HepG2 (cell line): Measurements from ENCODE around the gene TMEM219. TPM values are rescaled to one million over a fixed set of nuclear protein-coding genes. Genes with fewer than 3 reads are reported as not detected.
A peak's percentile ranks its signal among the peaks of the same experiment; 100 is the strongest.

Experiments used
- NCOA5 ChIP-seq: sonication (generic); formaldehyde crosslinking; IDR thresholded peaks from 2 replicates; pipeline ENCODE4 v1.4.0; 2020; ENCODE audit warnings: missing genetic modification reagents
- RBFOX2 ChIP-seq: fragments of 200-400 bp; formaldehyde crosslinking; IDR thresholded peaks from 2 replicates; pipeline ENCODE4 v1.6.1; 2017; ENCODE audit warnings: low read depth, mild to moderate bottlenecking, low read length
- RNF2 ChIP-seq: fragments of 450-650 bp; conservative IDR thresholded peaks from 2 replicates; pipeline ENCODE4 v1.6.1; 2016; ENCODE audit warnings: low read depth
- RORA ChIP-seq: sonication (generic); formaldehyde crosslinking; IDR thresholded peaks from 2 replicates; pipeline ENCODE4 v1.5.0; 2020; ENCODE audit warnings: mild to moderate bottlenecking, missing genetic modification reagents, moderate library complexity
- RXRB ChIP-seq: IDR thresholded peaks from 2 replicates; pipeline ENCODE4 v1.6.1; 2016; ENCODE audit warnings: borderline replicate concordance, missing genetic modification reagents, missing compliant biosample characterization
- SP5 ChIP-seq: IDR thresholded peaks from 2 replicates; pipeline ENCODE4 v1.6.1; 2016; ENCODE audit warnings: low read depth, borderline replicate concordance
- ZBTB38 ChIP-seq: sonication (generic); formaldehyde crosslinking; IDR thresholded peaks from 2 replicates; pipeline ENCODE4 v1.5.1; 2020; ENCODE audit warnings: mild to moderate bottlenecking, missing genetic modification reagents
- ZNF232 ChIP-seq: sonication (generic); formaldehyde crosslinking; IDR thresholded peaks from 2 replicates; pipeline ENCODE4 v1.4.0; 2020; ENCODE audit warnings: missing genetic modification reagents, borderline replicate concordance
- polyA plus RNA-seq, 8 experiments: library from polyadenylated mRNA; depleted of rRNA in 3 of 8; stranded (reverse) in 7 of 8; unstranded in 1 of 8; fragments of >200 nt; fragmentation: Illumina TruSeq in 4 of 8; extraction: Trizol in 4 of 8; gene quantifications; 2 replicates each; pipeline versions ENCODE4 v1.2.1 to v1.2.3, GENCODE V29; 2011 to 2016; ENCODE audit warnings: low read depth in 4 of 8, missing spikeins in 1 of 8, mixed read lengths in 1 of 8; ENCODE audit not compliant: insufficient read depth in 1 of 8
- total RNA-seq, 5 experiments: library from RNA; depleted of rRNA; stranded (reverse); fragments of >200 nt; fragmentation: Illumina TruSeq; extraction: Trizol; gene quantifications; 2 replicates each; pipeline ENCODE4 v1.2.3, GENCODE V29; 2016; ENCODE audit warnings: low read depth in 1 of 5
- TF ChIP-seq, protein P1 (sequence below): sonication (generic); formaldehyde crosslinking; IDR thresholded peaks from 2 replicates; pipeline ENCODE4 v1.9.0; 2021; ENCODE audit warnings: mild to moderate bottlenecking, missing genetic modification reagents
- TF ChIP-seq, protein P2 (sequence below): sonication (generic); formaldehyde crosslinking; IDR thresholded peaks from 2 replicates; pipeline ENCODE4 v1.4.0; 2020; ENCODE audit warnings: low read depth, mild to moderate bottlenecking, missing genetic modification reagents
- TF ChIP-seq, protein P3 (sequence below): sonication (generic); formaldehyde crosslinking; IDR thresholded peaks from 2 replicates; pipeline ENCODE4 v1.5.1; 2020; ENCODE audit warnings: missing genetic modification reagents, mild to moderate bottlenecking, borderline replicate concordance
- TF ChIP-seq, protein P4 (sequence below): sonication (generic); formaldehyde crosslinking; IDR thresholded peaks from 2 replicates; pipeline ENCODE4 v1.5.0; 2020; ENCODE audit warnings: mild to moderate bottlenecking, missing genetic modification reagents
- TF ChIP-seq, protein P5 (sequence below): sonication (generic); formaldehyde crosslinking; IDR thresholded peaks from 2 replicates; pipeline ENCODE4 v1.8.0; 2022; ENCODE audit warnings: mild to moderate bottlenecking, missing genetic modification reagents, moderate library complexity
- TF ChIP-seq, protein P6 (sequence below): sonication (generic); formaldehyde crosslinking; IDR thresholded peaks from 2 replicates; pipeline ENCODE4 v1.5.0; 2020; ENCODE audit warnings: missing genetic modification reagents

Gene TMEM219
- total and polyA plus RNA-seq, 2 of the 13 experiments (the other 11 are each of a cell fraction or from before 2014, with no cell fraction given): 105 to 115 TPM

DNA sequence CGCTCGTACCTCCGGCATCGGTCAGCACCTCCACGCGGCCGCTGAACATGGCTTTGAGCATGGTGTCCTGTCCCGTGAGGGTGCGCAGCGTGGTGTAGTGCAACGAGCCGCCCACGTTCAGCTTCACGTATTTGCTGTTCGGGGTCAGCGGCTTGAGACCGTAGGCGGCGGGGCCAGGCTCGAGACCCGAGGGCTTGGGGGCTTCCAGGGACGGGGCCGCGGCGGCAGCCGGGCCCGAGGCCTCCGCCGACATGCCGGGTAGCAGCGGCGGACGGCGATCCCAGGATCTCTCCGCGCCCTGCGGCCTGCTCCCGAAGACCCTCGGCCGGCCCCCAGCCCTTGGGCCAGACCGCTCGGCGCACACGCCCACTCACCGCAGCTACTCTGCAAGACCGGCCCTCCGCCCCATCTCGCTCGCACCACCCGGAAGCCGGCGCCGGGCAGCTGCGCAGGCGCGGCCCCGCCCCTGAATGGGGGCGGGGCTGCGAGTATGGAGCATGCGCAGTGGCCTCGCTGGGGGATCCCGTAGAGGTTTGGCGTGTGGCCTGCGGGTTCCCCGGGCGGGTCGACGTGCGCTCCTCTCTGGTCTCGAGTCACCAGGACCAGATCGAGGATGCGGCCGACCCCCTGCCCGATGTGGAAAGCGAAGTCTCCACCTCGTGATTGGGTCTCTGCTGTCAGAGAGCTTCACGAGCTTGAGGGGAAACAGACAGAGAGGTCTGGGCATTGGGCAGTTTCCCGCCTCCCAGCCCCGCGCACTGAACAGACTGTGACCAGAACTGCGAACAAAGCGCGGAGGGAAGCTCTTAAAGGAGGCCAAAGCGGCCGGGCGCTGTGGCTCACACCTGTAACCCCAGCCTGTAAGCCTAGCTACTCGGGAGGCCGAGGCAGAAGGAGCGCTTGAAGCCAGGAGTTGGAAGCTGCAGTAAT, 35.8 kb upstream of the TMEM219 start, which contains the start of gene KCTD13 (continued):
- TF ChIP-seq, protein P1, sequence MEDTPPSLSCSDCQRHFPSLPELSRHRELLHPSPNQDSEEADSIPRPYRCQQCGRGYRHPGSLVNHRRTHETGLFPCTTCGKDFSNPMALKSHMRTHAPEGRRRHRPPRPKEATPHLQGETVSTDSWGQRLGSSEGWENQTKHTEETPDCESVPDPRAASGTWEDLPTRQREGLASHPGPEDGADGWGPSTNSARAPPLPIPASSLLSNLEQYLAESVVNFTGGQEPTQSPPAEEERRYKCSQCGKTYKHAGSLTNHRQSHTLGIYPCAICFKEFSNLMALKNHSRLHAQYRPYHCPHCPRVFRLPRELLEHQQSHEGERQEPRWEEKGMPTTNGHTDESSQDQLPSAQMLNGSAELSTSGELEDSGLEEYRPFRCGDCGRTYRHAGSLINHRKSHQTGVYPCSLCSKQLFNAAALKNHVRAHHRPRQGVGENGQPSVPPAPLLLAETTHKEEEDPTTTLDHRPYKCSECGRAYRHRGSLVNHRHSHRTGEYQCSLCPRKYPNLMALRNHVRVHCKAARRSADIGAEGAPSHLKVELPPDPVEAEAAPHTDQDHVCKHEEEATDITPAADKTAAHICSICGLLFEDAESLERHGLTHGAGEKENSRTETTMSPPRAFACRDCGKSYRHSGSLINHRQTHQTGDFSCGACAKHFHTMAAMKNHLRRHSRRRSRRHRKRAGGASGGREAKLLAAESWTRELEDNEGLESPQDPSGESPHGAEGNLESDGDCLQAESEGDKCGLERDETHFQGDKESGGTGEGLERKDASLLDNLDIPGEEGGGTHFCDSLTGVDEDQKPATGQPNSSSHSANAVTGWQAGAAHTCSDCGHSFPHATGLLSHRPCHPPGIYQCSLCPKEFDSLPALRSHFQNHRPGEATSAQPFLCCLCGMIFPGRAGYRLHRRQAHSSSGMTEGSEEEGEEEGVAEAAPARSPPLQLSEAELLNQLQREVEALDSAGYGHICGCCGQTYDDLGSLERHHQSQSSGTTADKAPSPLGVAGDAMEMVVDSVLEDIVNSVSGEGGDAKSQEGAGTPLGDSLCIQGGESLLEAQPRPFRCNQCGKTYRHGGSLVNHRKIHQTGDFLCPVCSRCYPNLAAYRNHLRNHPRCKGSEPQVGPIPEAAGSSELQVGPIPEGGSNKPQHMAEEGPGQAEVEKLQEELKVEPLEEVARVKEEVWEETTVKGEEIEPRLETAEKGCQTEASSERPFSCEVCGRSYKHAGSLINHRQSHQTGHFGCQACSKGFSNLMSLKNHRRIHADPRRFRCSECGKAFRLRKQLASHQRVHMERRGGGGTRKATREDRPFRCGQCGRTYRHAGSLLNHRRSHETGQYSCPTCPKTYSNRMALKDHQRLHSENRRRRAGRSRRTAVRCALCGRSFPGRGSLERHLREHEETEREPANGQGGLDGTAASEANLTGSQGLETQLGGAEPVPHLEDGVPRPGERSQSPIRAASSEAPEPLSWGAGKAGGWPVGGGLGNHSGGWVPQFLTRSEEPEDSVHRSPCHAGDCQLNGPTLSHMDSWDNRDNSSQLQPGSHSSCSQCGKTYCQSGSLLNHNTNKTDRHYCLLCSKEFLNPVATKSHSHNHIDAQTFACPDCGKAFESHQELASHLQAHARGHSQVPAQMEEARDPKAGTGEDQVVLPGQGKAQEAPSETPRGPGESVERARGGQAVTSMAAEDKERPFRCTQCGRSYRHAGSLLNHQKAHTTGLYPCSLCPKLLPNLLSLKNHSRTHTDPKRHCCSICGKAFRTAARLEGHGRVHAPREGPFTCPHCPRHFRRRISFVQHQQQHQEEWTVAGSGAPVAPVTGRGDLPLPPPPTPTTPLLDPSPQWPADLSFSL (CRISPR knock-in tag): no peak
- TF ChIP-seq, protein P2, sequence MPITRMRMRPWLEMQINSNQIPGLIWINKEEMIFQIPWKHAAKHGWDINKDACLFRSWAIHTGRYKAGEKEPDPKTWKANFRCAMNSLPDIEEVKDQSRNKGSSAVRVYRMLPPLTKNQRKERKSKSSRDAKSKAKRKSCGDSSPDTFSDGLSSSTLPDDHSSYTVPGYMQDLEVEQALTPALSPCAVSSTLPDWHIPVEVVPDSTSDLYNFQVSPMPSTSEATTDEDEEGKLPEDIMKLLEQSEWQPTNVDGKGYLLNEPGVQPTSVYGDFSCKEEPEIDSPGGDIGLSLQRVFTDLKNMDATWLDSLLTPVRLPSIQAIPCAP: peak; percentile 94; the same call in 1 of the 2 replicates
- TF ChIP-seq, protein P3, sequence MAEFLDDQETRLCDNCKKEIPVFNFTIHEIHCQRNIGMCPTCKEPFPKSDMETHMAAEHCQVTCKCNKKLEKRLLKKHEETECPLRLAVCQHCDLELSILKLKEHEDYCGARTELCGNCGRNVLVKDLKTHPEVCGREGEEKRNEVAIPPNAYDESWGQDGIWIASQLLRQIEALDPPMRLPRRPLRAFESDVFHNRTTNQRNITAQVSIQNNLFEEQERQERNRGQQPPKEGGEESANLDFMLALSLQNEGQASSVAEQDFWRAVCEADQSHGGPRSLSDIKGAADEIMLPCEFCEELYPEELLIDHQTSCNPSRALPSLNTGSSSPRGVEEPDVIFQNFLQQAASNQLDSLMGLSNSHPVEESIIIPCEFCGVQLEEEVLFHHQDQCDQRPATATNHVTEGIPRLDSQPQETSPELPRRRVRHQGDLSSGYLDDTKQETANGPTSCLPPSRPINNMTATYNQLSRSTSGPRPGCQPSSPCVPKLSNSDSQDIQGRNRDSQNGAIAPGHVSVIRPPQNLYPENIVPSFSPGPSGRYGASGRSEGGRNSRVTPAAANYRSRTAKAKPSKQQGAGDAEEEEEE (CRISPR knock-in tag): no peak; the same call in 1 of the 2 replicates
- peak; percentile 91; the same call in 1 of the 2 replicates for TF ChIP-seq ZNF232 (CRISPR knock-in tag)
- no peak for TF ChIP-seq NCOA5 (CRISPR knock-in tag)
- TF ChIP-seq SP5 (CRISPR knock-in tag): peak; percentile 45; the same call in 1 of the 2 replicates
- TF ChIP-seq, protein P4, sequence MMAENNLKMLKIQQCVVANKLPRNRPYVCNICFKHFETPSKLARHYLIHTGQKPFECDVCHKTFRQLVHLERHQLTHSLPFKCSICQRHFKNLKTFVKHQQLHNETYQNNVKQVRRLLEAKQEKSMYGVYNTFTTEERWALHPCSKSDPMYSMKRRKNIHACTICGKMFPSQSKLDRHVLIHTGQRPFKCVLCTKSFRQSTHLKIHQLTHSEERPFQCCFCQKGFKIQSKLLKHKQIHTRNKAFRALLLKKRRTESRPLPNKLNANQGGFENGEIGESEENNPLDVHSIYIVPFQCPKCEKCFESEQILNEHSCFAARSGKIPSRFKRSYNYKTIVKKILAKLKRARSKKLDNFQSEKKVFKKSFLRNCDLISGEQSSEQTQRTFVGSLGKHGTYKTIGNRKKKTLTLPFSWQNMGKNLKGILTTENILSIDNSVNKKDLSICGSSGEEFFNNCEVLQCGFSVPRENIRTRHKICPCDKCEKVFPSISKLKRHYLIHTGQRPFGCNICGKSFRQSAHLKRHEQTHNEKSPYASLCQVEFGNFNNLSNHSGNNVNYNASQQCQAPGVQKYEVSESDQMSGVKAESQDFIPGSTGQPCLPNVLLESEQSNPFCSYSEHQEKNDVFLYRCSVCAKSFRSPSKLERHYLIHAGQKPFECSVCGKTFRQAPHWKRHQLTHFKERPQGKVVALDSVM: peak; percentile 69; the same call in 1 of the 2 replicates
- TF ChIP-seq ZBTB38 (CRISPR knock-in tag): peak; percentile 57
- TF ChIP-seq, protein P5, sequence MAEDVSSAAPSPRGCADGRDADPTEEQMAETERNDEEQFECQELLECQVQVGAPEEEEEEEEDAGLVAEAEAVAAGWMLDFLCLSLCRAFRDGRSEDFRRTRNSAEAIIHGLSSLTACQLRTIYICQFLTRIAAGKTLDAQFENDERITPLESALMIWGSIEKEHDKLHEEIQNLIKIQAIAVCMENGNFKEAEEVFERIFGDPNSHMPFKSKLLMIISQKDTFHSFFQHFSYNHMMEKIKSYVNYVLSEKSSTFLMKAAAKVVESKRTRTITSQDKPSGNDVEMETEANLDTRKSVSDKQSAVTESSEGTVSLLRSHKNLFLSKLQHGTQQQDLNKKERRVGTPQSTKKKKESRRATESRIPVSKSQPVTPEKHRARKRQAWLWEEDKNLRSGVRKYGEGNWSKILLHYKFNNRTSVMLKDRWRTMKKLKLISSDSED (CRISPR knock-in tag): 0 out of 2 replicates have a peak, but pooled peaks have one; percentile 86
- TF ChIP-seq RNF2: peak; percentile 92
- TF ChIP-seq RBFOX2: peak; percentile 96
- peak; percentile 59; the same call in 1 of the 2 replicates for TF ChIP-seq RXRB (CRISPR knock-in tag)
- TF ChIP-seq, protein P6, sequence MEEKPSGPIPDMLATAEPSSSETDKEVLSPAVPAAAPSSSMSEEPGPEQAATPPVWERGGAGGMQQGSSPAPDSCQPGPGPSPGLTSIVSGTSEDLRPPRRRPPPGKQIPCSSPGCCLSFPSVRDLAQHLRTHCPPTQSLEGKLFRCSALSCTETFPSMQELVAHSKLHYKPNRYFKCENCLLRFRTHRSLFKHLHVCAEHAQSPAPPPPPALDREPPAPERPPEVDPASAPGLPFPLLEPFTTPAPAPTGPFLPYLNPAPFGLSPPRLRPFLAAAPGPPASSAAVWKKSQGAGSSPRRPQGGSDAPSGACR (CRISPR knock-in tag): peak; percentile 73; the same call in 1 of the 2 replicates
- no peak for TF ChIP-seq RORA
